ENCODE measurements around the gene PCDHGA2. TPM values are rescaled to one million over a fixed set of nuclear protein-coding genes. Genes with fewer than 3 reads are reported as not detected.
"Not testable (repeated sequence)": the region's sequence is repeated elsewhere in the genome, so short reads cannot be mapped to it uniquely, and the experiment has no call there.

PCDHGA2 gene
- total RNA-seq: not detected

DNA sequence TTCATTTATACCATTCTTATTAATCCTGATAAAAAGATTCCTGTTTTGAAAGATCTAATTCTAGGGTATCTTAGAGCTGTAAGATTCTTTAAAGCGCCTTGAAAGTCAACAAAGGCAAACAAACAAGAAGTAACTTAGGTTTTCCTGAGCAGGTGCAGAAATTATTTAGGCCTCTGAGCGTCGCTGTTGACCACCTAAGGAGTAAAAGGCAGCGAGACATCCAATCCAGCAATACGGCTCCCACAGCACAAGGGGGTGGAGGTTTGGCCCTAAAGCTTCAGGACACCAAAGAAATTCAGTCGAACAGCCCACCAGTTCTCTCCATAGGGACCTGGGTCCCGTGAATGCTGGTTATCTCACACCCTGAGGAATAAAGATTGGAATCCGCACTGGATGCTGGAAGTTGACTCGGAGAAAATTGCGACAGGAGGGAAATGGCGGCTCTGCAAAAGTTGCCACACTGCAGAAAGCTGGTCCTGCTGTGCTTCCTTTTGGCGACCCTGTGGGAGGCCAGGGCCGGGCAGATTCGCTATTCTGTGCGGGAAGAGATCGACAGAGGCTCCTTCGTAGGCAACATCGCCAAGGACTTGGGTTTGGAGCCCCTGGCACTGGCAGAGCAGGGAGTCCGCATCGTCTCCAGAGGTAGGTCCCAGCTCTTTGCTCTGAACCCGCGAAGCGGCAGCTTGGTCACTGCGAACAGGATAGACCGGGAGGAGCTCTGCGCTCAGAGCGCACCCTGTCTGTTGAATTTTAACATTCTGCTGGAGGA is at the start of gene PCDHGA2:
TSS of gene PCDHGA2 (plus strand) at position 223 of the 769 bp plus-strand sequence.
- Mint-ChIP-seq H3K9me3 (ENCODE audit: low read depth) (peaks cover 14% of the 10 kb centered on the region), H3K36me3 (peaks cover 3% of the 10 kb centered on the region), H3K4me3 (no peak within 1 kb of the TSS), H3K27ac (no peak within 1 kb of the TSS), H3K4me1 (no peaks in the 10 kb centered on the region), H3K27me3 (peaks cover 54% of the 10 kb centered on the region)
- CTCF ChIA-PET: interaction anchor here (1.3 to 1.4 kb wide), 2 partner anchors 9 kb away, joined by 4 to 6 read pairs; partner anchors contain the start of gene PCDHGA1
- ATAC-seq (no peak), DNase-seq (no peak)

DNA sequence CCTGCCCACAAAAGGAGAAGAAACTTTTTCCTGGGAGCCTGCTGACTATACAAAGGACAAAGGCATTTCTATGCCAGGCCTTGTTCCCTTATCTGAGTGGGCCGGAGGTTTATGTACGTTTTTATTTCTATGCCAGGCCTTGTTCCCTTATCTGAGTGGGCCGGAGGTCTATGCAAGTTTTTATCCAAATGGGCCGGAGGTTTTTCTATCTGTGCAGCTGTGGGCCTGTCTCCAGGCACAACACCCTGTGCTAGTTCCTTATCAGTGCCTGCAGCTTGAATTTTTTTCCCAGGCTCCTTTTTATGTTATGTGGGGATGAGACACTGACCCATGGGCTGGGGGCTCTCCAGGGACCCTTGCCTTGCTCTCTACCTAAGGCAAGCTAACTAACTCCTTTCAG is 40.2 kb upstream of the PCDHGA2 start:
- Mint-ChIP-seq H3K27ac (no peak overlapping the region), H3K36me3 (peaks cover 8% of the 10 kb centered on the region), H3K9me3 (ENCODE audit: low read depth) (peaks cover 22% of the 10 kb centered on the region), H3K27me3 (no peaks in the 10 kb centered on the region), H3K4me1 (no peaks in the 10 kb centered on the region), H3K4me3 (no peak overlapping the region)
- DNase-seq (no peak), ATAC-seq (no peak)
- CTCF ChIA-PET: no interaction called here

DNA sequence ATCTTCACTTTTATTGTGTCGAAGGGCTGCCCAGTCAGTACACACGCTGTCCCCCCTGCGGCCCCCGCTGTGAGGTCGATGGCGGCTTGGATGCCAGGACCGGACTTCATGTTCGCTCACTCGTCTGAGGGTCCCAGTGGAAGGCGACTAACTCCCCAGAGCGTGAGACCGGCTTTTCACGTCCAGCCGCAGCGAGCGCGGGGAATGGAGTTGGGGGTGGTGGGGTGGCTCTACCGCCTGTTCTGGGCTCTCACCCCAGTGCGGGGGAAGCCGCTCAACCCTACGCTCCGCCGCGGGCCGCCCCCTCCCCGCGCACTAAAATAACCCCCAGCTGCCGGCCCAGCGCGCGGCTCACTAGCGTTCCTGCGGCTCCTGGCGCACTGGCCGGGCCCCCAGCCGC is 34.8 kb upstream of the PCDHGA2 start, which contains the start of gene SLC25A2:
TSS of gene SLC25A2 (minus strand) at position 294 of the 400 bp plus-strand sequence. CDS start at position 110, 184 bp downstream.
- Mint-ChIP-seq H3K27me3 (no peaks in the 10 kb centered on the region), H3K9me3 (ENCODE audit: low read depth) (peaks cover 20% of the 10 kb centered on the region), H3K4me1 (no peaks in the 10 kb centered on the region), H3K36me3 (peaks cover 18% of the 10 kb centered on the region), H3K27ac (no peak within 1 kb of the TSS), H3K4me3 (no peak within 1 kb of the TSS)
- CTCF ChIA-PET: no interaction called here
- DNase-seq: no peak
- no peak for ATAC-seq

DNA sequence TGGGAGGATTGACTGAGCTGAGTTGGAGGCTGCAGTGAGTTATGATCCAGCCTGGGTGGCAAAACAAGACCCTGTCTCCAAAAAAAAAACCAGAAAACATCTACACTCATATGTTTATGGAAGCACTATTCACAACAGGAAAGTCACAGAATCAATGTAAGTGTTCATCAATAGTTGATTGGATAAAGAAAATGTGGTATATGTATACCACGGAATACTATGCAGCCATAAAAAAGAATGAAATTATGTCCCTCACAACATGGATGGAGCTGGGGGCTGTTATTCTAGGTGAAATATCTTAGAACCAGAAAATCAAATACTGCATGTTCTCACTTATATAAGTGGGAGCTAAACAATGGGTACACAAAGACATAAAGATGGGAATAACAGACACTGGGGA is 31.9 kb upstream of the PCDHGA2 start:
- H3K9me3 Mint-ChIP-seq (ENCODE audit: low read depth): peaks cover 28% of the 10 kb centered on the region
- ATAC-seq: no peak
- DNase-seq: no peak
- H3K4me1 Mint-ChIP-seq: no peaks in the 10 kb centered on the region
- no peak overlapping the region for H3K27ac Mint-ChIP-seq
- CTCF ChIA-PET: interaction anchor here (1.6 kb wide), 1 partner anchor 13 kb away, joined by 5 read pairs; no protein-coding TSS in a partner anchor
- peaks cover 23% of the 10 kb centered on the region for H3K36me3 Mint-ChIP-seq
- H3K27me3 Mint-ChIP-seq: no peaks in the 10 kb centered on the region
- no peak overlapping the region for H3K4me3 Mint-ChIP-seq

DNA sequence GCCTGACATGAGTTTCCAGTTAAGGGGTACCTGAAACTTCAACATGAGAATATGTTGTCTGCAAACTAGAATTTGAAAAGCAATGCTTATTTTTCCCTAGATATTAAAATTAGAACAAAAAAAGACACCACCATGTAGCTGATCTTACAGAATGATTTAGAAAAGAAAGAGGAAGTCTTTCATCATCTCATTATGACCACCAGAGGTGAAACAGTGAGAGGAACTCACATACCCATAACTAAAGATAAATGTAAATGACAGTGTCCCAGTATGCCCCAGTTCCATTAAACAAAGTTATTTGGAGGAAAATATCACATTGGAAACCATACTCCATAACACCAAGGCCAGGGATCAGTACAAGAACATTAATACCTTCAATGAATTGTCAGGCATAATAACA is 24.8 kb upstream of the PCDHGA2 start:
- no peak overlapping the region for H3K27ac Mint-ChIP-seq
- H3K4me1 Mint-ChIP-seq: peaks cover 4% of the 10 kb centered on the region
- H3K36me3 Mint-ChIP-seq: peaks cover 57% of the 10 kb centered on the region
- no peaks in the 10 kb centered on the region for H3K27me3 Mint-ChIP-seq
- ATAC-seq (no peak), DNase-seq (no peak)
- peaks cover 45% of the 10 kb centered on the region for H3K9me3 Mint-ChIP-seq (ENCODE audit: low read depth)
- CTCF ChIA-PET: no interaction called here
- no peak overlapping the region for H3K4me3 Mint-ChIP-seq

DNA sequence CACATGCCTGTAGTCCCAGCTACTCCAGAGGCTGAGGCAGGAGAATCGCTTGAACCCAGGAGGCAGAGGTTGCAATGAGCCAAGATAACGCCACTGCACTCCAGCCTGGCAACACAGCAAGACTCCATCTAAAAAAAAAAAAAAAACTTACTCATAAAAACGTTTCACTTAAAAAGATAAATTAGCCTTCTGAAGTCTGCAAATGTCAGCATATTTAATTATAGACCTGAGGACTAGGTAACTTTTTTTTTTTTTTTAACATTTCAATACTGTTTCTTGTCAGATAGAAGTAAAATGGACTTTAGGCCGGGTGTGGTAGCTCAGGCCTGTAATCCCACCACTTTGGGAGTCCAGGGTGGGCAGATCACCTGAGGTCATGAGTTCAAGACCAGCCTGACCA is 21.6 kb upstream of the PCDHGA2 start:
- peaks cover 52% of the 10 kb centered on the region for H3K9me3 Mint-ChIP-seq (ENCODE audit: low read depth)
- DNase-seq, H3K27ac Mint-ChIP-seq, H3K27me3 Mint-ChIP-seq, H3K4me3 Mint-ChIP-seq, ATAC-seq, CTCF ChIA-PET: not testable (repeated sequence)
- peaks cover 78% of the 10 kb centered on the region for H3K36me3 Mint-ChIP-seq
- peaks cover 26% of the 10 kb centered on the region for H3K4me1 Mint-ChIP-seq

DNA sequence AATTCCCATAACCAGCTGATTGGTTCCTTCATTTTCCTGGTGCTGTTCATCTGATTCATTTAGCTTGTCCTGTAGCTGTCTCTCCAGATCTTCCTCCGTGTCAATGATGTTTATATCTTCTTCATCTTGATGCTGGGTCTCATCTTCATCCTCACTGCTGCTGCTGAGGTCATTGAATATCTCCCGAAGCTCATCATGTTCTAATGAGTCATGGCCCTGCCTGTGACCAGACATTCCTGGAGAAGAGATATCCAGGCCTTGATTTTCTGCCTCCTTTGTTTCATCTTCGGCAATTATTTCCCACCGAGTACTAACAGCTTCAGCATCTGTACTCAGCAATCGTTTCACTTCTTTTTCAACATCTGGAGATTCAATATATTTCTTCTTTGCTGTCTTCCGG is 19.4 kb upstream of the PCDHGA2 start:
- Mint-ChIP-seq H3K9me3 (ENCODE audit: low read depth) (peaks cover 47% of the 10 kb centered on the region), H3K27ac (no peak overlapping the region), H3K4me1 (peaks cover 32% of the 10 kb centered on the region), H3K27me3 (no peaks in the 10 kb centered on the region), H3K4me3 (peak overlapping the region; percentile 13), H3K36me3 (peaks cover 69% of the 10 kb centered on the region)
- DNase-seq (no peak), ATAC-seq (no peak)
- CTCF ChIA-PET: interaction anchor here (1.5 to 4.9 kb wide), 6 partner anchors 11 to 245 kb away, joined by 5 to 35 read pairs (median 12); partner anchors contain the start of genes PCDHGA1 and PCDHGA3

DNA sequence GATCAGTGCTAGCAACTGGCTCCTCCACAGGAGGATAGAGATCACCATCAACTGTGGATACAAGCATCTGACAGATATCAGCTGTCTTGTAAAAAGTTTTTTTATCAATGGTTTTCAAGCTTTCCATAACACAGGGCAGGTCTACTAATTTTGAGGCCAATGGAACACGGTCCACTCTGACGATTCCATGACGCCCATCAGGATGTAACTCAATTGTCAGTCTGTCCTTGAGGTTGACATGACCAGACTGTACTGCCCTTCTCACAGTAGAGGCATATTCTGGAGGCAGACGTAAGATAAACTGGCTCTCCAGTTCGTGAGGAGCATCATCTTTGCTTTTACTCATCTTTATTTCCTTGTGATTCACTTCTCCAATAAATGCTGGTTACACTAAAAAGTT is 18.9 kb upstream of the PCDHGA2 start:
- peak overlapping the region; percentile 97 for H3K4me3 Mint-ChIP-seq
- CTCF ChIA-PET: interaction anchor here (1.3 to 4.9 kb wide), 11 partner anchors 10 to 318 kb away, joined by 3 to 35 read pairs (median 6); partner anchors contain the start of genes HDAC3, PCDHGA1, PCDHGA11 and PCDHGA3

DNA sequence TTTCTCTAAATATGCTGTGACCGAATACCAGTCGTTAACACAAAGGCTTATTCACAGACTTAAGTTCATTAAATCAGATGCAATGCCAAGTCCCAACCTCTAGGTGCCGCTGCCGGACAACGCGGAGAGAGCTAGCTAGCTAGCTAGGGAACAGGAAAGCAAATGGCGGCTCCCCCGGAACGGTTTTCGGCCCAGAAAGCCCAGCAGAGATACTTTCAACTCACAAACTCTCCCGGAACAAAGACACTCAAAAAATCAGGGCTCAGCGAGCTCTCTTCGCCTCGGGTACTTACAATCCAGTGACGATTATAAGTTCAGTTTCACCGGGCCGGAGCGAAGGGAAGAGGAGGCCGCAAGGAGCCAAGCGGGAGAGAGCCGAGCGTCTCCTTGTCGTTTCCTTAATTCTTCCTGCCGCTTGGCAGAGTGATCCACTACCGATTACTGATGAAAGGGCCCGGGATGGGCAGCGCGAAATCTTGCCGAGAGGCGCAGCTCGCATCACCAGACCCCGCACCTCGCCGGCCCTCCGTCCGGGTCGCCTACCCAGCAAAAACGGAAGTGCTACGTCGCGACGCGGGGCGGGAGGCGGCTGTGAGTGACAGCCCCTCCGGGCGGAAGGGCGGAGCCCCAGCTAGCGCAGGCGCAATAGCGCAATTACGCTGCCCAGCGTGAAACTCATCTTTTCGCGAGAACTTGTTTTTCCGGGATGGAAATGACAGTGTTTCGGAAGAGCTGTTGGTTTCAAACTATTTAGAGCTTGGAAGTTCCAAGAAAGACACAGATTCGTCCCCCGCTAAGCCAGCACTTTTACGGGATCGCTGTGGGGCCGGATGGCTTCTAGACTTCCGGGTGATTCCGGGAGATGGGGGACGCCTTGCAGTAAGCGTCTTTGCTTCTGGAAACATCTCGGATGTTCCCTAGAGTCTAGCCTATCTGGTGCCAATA is 18.1 kb upstream of the PCDHGA2 start, which contains the start of gene TAF7:
TSS of gene TAF7 (minus strand) at position 560 of the 945 bp plus-strand sequence. CDS start 740 bp downstream, outside the sequence.
- DNase-seq: peak; percentile 95
- ATAC-seq: peak; percentile 95
- H3K9me3 Mint-ChIP-seq (ENCODE audit: low read depth): peaks cover 38% of the 10 kb centered on the region
- peak within 1 kb of the TSS; percentile 100 for H3K27ac Mint-ChIP-seq
- CTCF ChIA-PET: interaction anchor here (0.9 to 4.9 kb wide), 15 partner anchors 9 to 609 kb away, joined by 3 to 35 read pairs (median 5); partner anchors contain the start of genes HDAC3, PCDHGA1, PCDHGA11 and PCDHGA3
- H3K36me3 Mint-ChIP-seq: peaks cover 59% of the 10 kb centered on the region
- peaks cover 32% of the 10 kb centered on the region for H3K4me1 Mint-ChIP-seq
- H3K4me3 Mint-ChIP-seq: peak within 1 kb of the TSS; percentile 97
- no peaks in the 10 kb centered on the region for H3K27me3 Mint-ChIP-seq

More for the DNA sequence above, 18.9 kb upstream of the PCDHGA2 start:
- DNase-seq (no peak), ATAC-seq (no peak)
- peak overlapping the region; percentile 100 for H3K27ac Mint-ChIP-seq
- H3K36me3 Mint-ChIP-seq: peaks cover 67% of the 10 kb centered on the region
- peaks cover 32% of the 10 kb centered on the region for H3K4me1 Mint-ChIP-seq
- no peaks in the 10 kb centered on the region for H3K27me3 Mint-ChIP-seq
- peaks cover 46% of the 10 kb centered on the region for H3K9me3 Mint-ChIP-seq (ENCODE audit: low read depth)

DNA sequence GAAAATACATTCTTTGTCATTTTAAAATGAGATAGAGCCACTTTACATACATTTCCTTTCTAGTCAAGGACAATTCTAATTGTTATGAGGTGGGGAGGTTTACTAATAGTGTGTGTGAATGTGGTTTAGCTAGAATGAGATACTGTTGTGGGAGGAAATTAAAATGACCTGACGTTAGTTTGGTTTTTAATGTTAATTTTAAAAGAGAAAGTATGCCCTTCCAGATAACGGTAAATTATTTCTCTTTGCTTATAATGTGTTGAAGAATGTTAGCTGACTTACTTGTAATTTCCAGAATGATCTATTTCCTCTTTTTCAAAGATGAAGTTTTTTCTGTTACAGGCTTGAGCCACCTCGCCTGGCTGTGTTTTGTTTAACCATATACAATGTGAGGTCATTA is 16.3 kb upstream of the PCDHGA2 start:
- CTCF ChIA-PET: interaction anchor here (1.3 to 4.9 kb wide), 2 partner anchors 190 to 242 kb away, joined by 3 to 33 read pairs; no protein-coding TSS in a partner anchor

DNA sequence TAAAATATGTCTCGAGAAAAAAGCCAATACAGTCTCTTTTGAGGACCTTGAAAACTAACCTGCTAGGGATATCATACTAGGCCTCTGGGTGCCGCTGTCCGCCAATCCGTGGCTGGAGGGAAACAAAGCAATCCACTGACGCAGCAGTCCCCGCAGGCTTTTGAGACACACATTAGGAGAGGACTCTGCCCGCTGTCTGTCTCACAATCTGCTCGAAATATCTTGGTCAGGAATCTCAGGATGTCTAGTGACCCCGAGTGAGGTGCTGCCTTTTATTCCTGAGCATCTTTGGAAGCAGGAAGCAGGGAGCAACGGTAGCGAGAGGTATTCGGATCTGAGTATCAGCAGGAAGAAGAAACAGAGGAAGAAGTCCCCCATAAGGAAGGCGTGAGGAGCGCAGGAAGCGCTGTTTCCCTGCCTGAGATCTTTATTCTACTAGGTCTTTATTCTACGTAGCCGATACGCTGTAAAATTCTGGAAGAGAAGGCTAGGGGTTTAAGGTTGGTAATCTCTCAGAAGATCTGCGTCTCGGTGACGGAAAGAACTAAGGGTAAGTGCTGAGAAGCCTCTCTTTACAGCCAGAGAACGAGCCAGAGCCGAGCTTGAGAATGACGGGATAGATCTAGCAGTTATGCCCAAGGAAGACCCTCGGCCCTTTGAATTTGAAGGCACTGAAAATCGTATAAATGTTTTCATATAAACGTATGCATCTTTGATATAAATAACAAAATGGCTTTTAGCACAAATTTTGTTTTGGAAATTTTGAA is 12.3 kb upstream of the PCDHGA2 start:
- DNase-seq (peak; percentile 79), ATAC-seq (peak; percentile 91)
- Mint-ChIP-seq H3K27ac (peak overlapping the region; percentile 70), H3K9me3 (ENCODE audit: low read depth) (peaks cover 9% of the 10 kb centered on the region), H3K27me3 (peaks cover 22% of the 10 kb centered on the region), H3K36me3 (peaks cover 14% of the 10 kb centered on the region), H3K4me1 (peaks cover 15% of the 10 kb centered on the region), H3K4me3 (peak overlapping the region; percentile 77)
- CTCF ChIA-PET: interaction anchor here (0.6 to 2.1 kb wide), 9 partner anchors 14 to 443 kb away, joined by 3 to 5 read pairs (median 3); partner anchors contain the start of gene DIAPH1

More for the DNA sequence above, 16.3 kb upstream of the PCDHGA2 start:
- Mint-ChIP-seq H3K27me3 (peaks cover under 1% of the 10 kb centered on the region), H3K27ac (no peak overlapping the region), H3K4me1 (peaks cover 39% of the 10 kb centered on the region), H3K4me3 (no peak overlapping the region), H3K36me3 (peaks cover 48% of the 10 kb centered on the region), H3K9me3 (ENCODE audit: low read depth) (peaks cover 32% of the 10 kb centered on the region)
- ATAC-seq (no peak), DNase-seq (no peak)

DNA sequence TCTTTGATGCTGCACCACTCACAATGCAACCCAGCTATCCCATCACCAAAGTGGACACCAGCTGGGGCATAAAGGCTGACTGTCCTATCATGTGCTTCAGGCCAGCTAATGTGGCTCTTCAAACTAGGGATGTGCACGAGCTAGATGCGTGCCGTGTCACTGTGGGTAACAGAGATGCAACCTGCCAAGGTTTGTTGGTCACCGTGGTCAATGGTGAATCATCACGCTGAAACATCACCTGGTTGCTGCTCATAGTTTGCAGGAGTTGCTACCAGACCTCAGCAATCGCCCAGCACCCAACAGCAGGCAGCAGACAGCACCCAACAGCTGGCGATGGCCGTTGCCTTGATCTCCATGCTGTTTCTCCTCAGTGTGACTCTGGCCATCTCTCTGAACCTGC is 10.3 kb upstream of the PCDHGA2 start:
- no peak for DNase-seq
- Mint-ChIP-seq H3K27me3 (peaks cover 35% of the 10 kb centered on the region), H3K4me1 (peaks cover 7% of the 10 kb centered on the region)

More for the DNA sequence above, 10.3 kb upstream of the PCDHGA2 start:
- CTCF ChIA-PET: interaction anchor here (0.7 to 3.2 kb wide), 5 partner anchors 8 to 229 kb away, joined by 3 to 35 read pairs (median 3); partner anchors contain the start of genes PCDHGA10 and TAF7
- Mint-ChIP-seq H3K27ac (no peak overlapping the region), H3K4me3 (no peak overlapping the region), H3K36me3 (peaks cover 3% of the 10 kb centered on the region), H3K9me3 (ENCODE audit: low read depth) (peaks cover 9% of the 10 kb centered on the region)
- ATAC-seq: no peak

All from activated CD8-positive, alpha-beta memory T cell treated with anti-CD3 and anti-CD28 coated beads, Interleukin-2, amount 10 ng/mL, durations not matched to agents 7 days and 5 days (primary cell).